SK-N-SH (cell line): ENCODE data around the gene PRKCI. TPM values are rescaled to one million over a fixed set of nuclear protein-coding genes. Genes with fewer than 3 reads are reported as not detected.

ENCODE experiments used
- CTCF ChIA-PET: fragments of 300-600, 350-600 bp; formaldehyde crosslinking; extraction: SDS; loops from one replicate; lab custom pipeline; 2021; lab: Yijun Ruan, JAX
- POLR2A ChIA-PET: fragments of 350-600 bp; sonication (Branson Sonifier 250); formaldehyde crosslinking; extraction: SDS; loops from one replicate; lab custom pipeline; 2020; ENCODE audit warnings: antibody characterized with exemption, inconsistent platforms; lab: Yijun Ruan, JAX
- DNase-seq: peaks from one replicate; pipeline ENCODE4 v3.0.0; 2012
- H2AFZ ChIP-seq: fragments of 200-600 bp; sonication (generic); 2 replicates; pipeline ENCODE4 v1.8.1; 2016; ENCODE audit warnings: antibody characterized with exemption, mild to moderate bottlenecking, low read depth
- H3F3A ChIP-seq: fragments of 200-600 bp; sonication (generic); replicated peaks from 2 replicates; pipeline ENCODE3; 2016; ENCODE audit warnings: antibody characterized with exemption, mild to moderate bottlenecking; ENCODE audit not compliant: insufficient read depth
- H3K27ac ChIP-seq, 2 experiments: fragments of 200-500 bp in 1 of 2; fragments of 200-600 bp in 1 of 2; sonication (Bioruptor generic) in 1 of 2; sonication (generic), shearing (Covaris generic) in 1 of 2; 2 replicates each; pipeline versions ENCODE4 v1.5.1 to v1.6.1; 2014 to 2016; ENCODE audit warnings: low read depth in 2 of 2, inconsistent platforms in 1 of 2, low read length in 1 of 2, mild to moderate bottlenecking in 1 of 2, mixed read lengths in 1 of 2
- H3K27me3 ChIP-seq: fragments of 200-600 bp; sonication (generic), shearing (Covaris generic); 2 replicates; pipeline ENCODE4 v1.6.1; 2016; ENCODE audit warnings: mixed run types; ENCODE audit not compliant: insufficient read depth
- H3K36me3 ChIP-seq, 2 experiments: fragments of 200-500 bp in 1 of 2; fragments of 200-600 bp in 1 of 2; sonication (Bioruptor generic) in 1 of 2; sonication (generic) in 1 of 2; replicated peaks in 1 of 2; 2 replicates each; pipeline versions ENCODE3 to v1.5.1; 2014 to 2016; ENCODE audit warnings: low read length in 1 of 2, mild to moderate bottlenecking in 1 of 2; ENCODE audit not compliant: insufficient read depth in 2 of 2, control insufficient read depth in 1 of 2
- H3K4me1 ChIP-seq, 2 experiments: fragments of 200-500 bp in 1 of 2; fragments of 200-600 bp in 1 of 2; sonication (Bioruptor generic) in 1 of 2; sonication (generic), shearing (Covaris generic) in 1 of 2; 2 replicates each; pipeline versions ENCODE4 v1.5.1 to v1.6.1; 2014 to 2016; ENCODE audit warnings: low read depth in 1 of 2, low read length in 1 of 2, mixed run types in 1 of 2; ENCODE audit not compliant: insufficient read depth in 2 of 2, control insufficient read depth in 1 of 2
- H3K4me2 ChIP-seq: fragments of 200-600 bp; sonication (generic), shearing (Covaris generic); 2 replicates; pipeline ENCODE4 v1.6.1; 2017; ENCODE audit warnings: mixed run types
- H3K4me3 ChIP-seq, 2 experiments: fragments of 200-500 bp in 1 of 2; fragments of 200-600 bp in 1 of 2; sonication (Bioruptor generic) in 1 of 2; sonication (generic), shearing (Covaris generic) in 1 of 2; 2 replicates each; pipeline versions ENCODE4 v1.5.1 to v1.8.1; 2014 to 2016; ENCODE audit warnings: low read depth in 2 of 2, inconsistent platforms in 1 of 2, low read length in 1 of 2, mild to moderate bottlenecking in 1 of 2, mixed read lengths in 1 of 2, moderate library complexity in 1 of 2
- H3K79me2 ChIP-seq: fragments of 200-600 bp; sonication (generic); 2 replicates; pipeline ENCODE4 v1.8.1; 2017; ENCODE audit warnings: mild to moderate bottlenecking; ENCODE audit not compliant: insufficient read depth
- H3K9ac ChIP-seq: fragments of 200-600 bp; sonication (generic); 2 replicates; pipeline ENCODE4 v1.6.1; 2017; ENCODE audit warnings: mixed run types
- H3K9me2 ChIP-seq: fragments of 200-600 bp; sonication (generic); 2 replicates; pipeline ENCODE4 v1.6.1; 2017; ENCODE audit warnings: mixed run types
- H3K9me3 ChIP-seq: fragments of 200-600 bp; sonication (generic); 2 replicates; pipeline ENCODE4 v1.6.1; 2017; ENCODE audit warnings: mixed run types, mild to moderate bottlenecking, moderate library complexity
- H4K20me1 ChIP-seq: fragments of 200-600 bp; sonication (generic); 2 replicates; pipeline ENCODE4 v1.6.1; 2017; ENCODE audit warnings: mild to moderate bottlenecking, mixed run types; ENCODE audit not compliant: insufficient read depth
- CHD2 ChIP-seq: fragments of 150-350 bp; IDR thresholded peaks from 2 replicates; pipeline ENCODE4 v1.6.1; 2018; ENCODE audit warnings: low read length; ENCODE audit not compliant: partially characterized antibody
- EZH2phosphoT487 ChIP-seq: fragments of 200-600 bp; sonication (generic); IDR thresholded peaks from 2 replicates; pipeline ENCODE4 v1.6.1; 2017; ENCODE audit warnings: low read depth, mixed run types, mild to moderate bottlenecking, antibody characterized with exemption, moderate library complexity, borderline replicate concordance
- FOSL2 ChIP-seq: IDR thresholded peaks from 2 replicates; pipeline ENCODE4 v1.4.0; 2012; ENCODE audit warnings: low read depth, mild to moderate bottlenecking, moderate library complexity, borderline replicate concordance
- FOXJ3 ChIP-seq: sonication (generic); formaldehyde crosslinking; IDR thresholded peaks from 2 replicates; pipeline ENCODE4 v1.5.1; 2020; ENCODE audit warnings: mild to moderate bottlenecking, missing genetic modification reagents
- FOXM1 ChIP-seq: IDR thresholded peaks from 2 replicates; pipeline ENCODE4 v1.4.0; 2012; ENCODE audit warnings: low read depth, mild to moderate bottlenecking
- IRF3 ChIP-seq: fragments of 150-350 bp; IDR thresholded peaks from 2 replicates; pipeline ENCODE4 v1.6.1; 2016; ENCODE audit warnings: mild to moderate bottlenecking, low read depth, low read length
- JUND ChIP-seq: IDR thresholded peaks from 2 replicates; pipeline ENCODE4 v1.4.0; 2012
- MEF2A ChIP-seq: IDR thresholded peaks from 2 replicates; pipeline ENCODE4 v1.4.0; 2012; ENCODE audit warnings: low read depth, borderline replicate concordance
- NRF1 ChIP-seq: IDR thresholded peaks from 2 replicates; pipeline ENCODE4 v1.6.1; 2012; ENCODE audit warnings: low read depth, mild to moderate bottlenecking, low read length
- PBX3 ChIP-seq: IDR thresholded peaks from 2 replicates; pipeline ENCODE4; 2012
- SMC3 ChIP-seq: IDR thresholded peaks from 2 replicates; pipeline ENCODE4 v1.6.1; 2012; ENCODE audit warnings: low read depth, low read length, improper control_type of control experiment
- TAF1 ChIP-seq: IDR thresholded peaks from 2 replicates; pipeline ENCODE4 v1.6.1; 2012; ENCODE audit warnings: low read depth, mild to moderate bottlenecking, low read length, moderate library complexity, borderline replicate concordance
- TEAD4 ChIP-seq: IDR thresholded peaks from 2 replicates; pipeline ENCODE4 v1.4.0; 2012; ENCODE audit warnings: mild to moderate bottlenecking, borderline replicate concordance; ENCODE audit not compliant: insufficient read depth
- USF1 ChIP-seq: IDR thresholded peaks from 2 replicates; pipeline ENCODE4 v1.4.0; 2012; ENCODE audit warnings: low read depth, borderline replicate concordance
- WGBS: methylation state at CpG from one replicate; pipeline ENCODE4 v1.1.6; 2017; ENCODE audit warnings: low lambda C conversion rate; 5-methylcytosine and 5-hydroxymethylcytosine counted together
- polyA plus RNA-seq, 3 experiments: library from polyadenylated mRNA; depleted of rRNA; stranded (reverse); fragments of >200 nt; gene quantifications; 2 replicates each; pipeline ENCODE4 v1.2.3, GENCODE V29; 2012
- TF ChIP-seq, protein P1 (sequence below): IDR thresholded peaks from 2 replicates; pipeline ENCODE4 v1.4.0; 2012; ENCODE audit warnings: low read depth, borderline replicate concordance

Gene PRKCI
- polyA plus RNA-seq, 1 of the 3 experiments (the other 2 are of a cell fraction): 10.1 TPM

DNA sequence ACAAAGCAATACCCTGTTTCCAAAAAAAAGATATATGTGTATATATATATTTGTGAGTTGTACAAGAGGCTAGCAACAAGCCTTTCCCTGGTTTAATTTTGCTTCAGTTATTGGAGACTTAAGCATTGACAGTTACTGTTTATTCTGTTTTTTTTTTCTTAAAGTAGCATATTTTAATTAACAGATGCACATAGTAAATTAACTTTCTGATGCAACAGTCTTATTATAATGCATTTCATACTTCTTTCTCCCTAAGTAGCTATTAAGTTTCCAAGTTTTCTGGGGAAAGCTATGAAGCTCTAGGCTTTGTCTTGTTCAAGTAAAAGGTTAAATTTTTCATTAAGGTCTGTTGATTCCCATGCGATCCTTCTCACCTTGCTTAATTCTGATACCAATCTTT lies 17.9 kb downstream of the PRKCI start:
- TF ChIP-seq FOXM1 (no peak), TEAD4 (no peak), FOXJ3 (no peak), EZH2phosphoT487 (no peak), MEF2A (no peak), USF1 (no peak), TAF1 (no peak), JUND (no peak), PBX3 (no peak), FOSL2 (no peak), IRF3 (no peak), NRF1 (no peak), SMC3 (no peak), CHD2 (no peak)
- TF ChIP-seq, protein P1, sequence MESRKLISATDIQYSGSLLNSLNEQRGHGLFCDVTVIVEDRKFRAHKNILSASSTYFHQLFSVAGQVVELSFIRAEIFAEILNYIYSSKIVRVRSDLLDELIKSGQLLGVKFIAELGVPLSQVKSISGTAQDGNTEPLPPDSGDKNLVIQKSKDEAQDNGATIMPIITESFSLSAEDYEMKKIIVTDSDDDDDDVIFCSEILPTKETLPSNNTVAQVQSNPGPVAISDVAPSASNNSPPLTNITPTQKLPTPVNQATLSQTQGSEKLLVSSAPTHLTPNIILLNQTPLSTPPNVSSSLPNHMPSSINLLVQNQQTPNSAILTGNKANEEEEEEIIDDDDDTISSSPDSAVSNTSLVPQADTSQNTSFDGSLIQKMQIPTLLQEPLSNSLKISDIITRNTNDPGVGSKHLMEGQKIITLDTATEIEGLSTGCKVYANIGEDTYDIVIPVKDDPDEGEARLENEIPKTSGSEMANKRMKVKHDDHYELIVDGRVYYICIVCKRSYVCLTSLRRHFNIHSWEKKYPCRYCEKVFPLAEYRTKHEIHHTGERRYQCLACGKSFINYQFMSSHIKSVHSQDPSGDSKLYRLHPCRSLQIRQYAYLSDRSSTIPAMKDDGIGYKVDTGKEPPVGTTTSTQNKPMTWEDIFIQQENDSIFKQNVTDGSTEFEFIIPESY: no peak
- H3F3A ChIP-seq: peaks cover 6% of the 10 kb centered on the region
- no peaks in the 10 kb centered on the region for H3K4me1 ChIP-seq
- ChIA-PET CTCF (no interaction called here), POLR2A (no interaction called here)
- H3K4me2 ChIP-seq: no peak overlapping the region
- peaks cover 4% of the 10 kb centered on the region for H3K79me2 ChIP-seq
- no peak for DNase-seq
- no peak overlapping the region for H3K9ac ChIP-seq
- peaks cover 0 to 42% of the 10 kb centered on the region in 2 experiments for H3K36me3 ChIP-seq
- H3K4me3 ChIP-seq: no peak overlapping the region
- H3K27me3 ChIP-seq: no peaks in the 10 kb centered on the region
- no peak overlapping the region for H2AFZ ChIP-seq
- 94% methylated on average over 1 of the region's 1 CpG for WGBS
- H3K9me2 ChIP-seq: no peaks in the 10 kb centered on the region
- H4K20me1 ChIP-seq: no peaks in the 10 kb centered on the region
- no peak overlapping the region for H3K27ac ChIP-seq
- H3K9me3 ChIP-seq: no peaks in the 10 kb centered on the region
